NCI-H2196 (cell line): Measurements from ENCODE around the gene FLVCR1.
A peak's percentile ranks its signal among the peaks of the same experiment; 100 is the strongest.
"Not testable (repeated sequence)": the region's sequence is repeated elsewhere in the genome, so short reads cannot be mapped to it uniquely, and the experiment has no call there.

Experiments used
- DNase-seq: peaks from one replicate; lab custom pipeline; 2025; ENCODE audit not compliant: unreplicated experiment; lab: John Stamatoyannopoulos, UW

FLVCR1 gene

DNA sequence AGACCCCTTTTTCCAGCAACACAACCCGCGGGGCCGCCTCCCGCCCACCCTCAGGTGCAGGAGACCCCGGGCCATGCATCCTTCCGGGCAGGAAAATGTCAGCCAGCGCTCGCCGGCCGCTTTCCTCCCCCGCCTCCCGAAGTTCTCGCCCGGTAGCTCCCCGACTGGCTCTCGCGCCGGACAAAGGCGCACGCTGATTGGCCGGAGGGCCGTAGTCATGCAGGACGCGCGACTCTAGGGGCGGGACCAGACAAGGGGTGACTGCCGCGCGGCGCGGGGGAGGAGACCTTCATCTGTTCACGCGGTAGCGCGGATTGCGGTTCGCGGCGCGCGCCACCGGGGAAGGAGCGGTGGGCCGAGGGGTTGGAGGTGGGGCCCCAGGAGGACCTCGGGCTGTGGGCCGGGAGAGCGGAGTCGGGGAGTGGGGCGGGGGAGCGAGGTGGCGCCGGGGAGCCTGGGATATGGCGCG is at the start of gene FLVCR1:
FLVCR1 (plus strand) TSS at position 284 of the 469 bp plus-strand sequence; CDS start at position 462, 178 bp downstream.
- DNase-seq: peak; percentile 93

- DNase-seq: peak; percentile 7
These were observed 43.3 kb upstream of the FLVCR1 start for GRCh38 chr1:212814537-212815334.

DNA sequence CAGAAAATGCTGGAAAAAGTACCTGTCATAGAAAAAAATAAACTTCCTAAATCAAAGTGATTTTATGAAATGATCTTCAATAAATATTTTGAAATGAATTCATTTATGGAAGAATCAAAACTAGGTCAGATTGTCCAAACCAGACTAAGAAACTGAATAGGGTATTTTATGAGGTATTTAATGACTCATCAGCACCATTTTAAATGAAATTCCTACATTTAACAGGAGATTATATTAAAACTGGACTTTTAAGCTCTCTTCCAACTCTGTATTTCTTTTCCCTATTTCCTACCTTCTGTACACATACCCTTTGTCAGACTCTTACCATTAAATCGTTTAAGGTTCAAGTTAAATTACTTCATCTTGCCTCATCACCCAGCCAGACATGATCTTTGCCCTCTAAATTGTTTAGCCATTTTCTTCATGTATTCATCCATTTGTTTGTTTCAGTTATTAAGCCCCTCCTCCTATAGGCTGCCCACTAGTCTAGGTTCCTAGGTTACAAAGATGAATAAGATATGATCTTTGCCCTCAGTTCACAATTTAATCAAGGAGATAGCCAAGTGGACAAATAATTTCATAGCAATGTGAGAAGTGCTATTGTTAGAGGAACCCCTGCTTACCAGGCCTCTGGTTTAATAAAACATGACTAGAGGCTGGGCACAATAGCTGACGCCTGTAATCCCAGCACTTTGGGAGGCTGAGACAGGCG is 41.4 kb upstream of the FLVCR1 start:
- no peak for DNase-seq

DNA sequence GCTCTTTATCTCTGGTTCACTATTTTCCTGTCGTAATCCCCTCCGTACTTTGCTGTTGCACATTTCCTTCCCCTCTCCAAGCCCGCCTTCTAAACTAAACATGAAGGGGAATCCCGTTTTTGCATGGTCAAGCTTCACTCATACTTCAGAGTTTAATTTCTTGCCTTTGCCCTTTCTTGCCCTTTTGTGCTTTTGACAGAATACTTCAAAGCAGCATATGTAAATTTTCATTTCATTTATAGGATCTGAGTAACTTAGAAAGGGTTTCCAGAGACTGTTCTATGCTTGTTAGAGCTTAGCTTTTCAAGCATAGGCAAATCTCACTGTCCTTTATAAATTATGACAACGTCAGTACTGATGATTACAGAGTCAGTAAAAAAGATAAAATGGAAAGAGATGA is 38.3 kb upstream of the FLVCR1 start:
- no peak for DNase-seq

DNA sequence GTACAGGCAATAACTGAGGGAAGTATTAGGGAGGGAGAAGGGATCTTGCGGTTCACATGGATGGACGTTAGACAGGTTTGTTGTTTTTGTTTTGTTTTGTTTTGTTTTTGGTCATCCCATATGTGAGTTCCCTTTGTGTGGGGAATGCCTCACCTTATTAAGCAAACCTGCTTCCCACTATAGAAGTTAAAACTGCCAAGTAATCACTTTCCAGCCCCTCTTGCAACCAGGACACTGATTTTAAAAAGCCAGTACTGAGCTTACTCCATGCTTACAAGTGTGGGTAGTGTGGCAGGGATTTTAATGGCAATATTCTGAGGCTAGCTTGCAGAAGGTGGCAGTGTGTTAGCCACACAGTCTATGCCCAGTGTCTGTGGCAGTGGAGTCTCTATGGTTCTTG is 37.1 kb upstream of the FLVCR1 start:
- no peak for DNase-seq

DNA sequence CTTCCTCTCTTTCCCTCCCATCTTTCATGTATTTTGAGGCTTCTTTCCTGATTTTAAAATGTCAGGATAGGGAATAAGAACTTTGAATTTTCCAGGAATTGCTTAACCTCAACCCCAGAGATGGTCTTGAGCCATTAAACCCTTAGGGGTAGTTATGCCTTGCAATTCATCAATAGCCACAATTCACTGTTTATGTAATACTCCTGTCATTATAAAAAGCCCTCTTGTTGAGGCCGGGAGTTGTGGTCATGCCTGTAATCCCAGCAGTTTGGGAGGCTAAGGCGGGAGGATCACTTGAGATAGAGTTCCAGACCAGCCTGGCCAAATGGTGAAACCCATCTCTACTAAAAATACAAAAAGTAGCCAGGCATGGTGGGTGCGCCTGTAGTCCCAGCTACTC is 35.1 kb upstream of the FLVCR1 start:
- no peak for DNase-seq

GRCh38 chr1:212824201-212824600 is 33.9 kb upstream of the FLVCR1 start:
- DNase-seq: no peak

DNA sequence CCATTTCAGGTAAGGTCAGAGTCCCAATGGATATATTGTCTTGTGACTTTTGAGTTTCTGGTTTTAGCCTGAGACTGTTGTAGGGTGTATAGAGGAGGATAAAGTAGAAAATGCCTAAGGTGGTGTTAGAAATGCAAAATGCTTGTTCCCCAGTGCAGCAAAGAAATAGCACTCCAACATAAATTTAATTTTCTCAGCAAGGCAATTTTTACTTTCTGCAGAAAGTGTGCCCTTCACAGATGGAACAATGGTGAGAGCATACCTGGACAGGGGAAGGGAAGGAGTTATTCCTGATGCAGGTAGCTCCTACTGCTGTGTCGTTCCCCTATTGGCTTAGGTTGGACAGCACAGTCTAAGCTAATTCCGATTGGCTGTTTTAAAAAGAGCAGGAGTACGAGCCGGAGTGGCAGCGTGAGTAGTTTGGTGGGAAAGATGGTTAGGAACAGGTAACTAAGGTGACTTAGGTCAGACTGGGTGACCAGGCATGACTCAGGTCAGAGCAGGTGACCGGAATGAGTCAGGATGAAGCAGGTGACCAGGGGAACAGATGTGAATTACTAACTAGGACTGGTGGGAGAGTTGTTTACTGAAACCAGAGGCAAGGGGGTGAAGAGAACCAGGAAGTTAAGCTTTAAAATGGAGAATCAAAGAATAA is 32.1 kb upstream of the FLVCR1 start:
- no peak for DNase-seq

DNA sequence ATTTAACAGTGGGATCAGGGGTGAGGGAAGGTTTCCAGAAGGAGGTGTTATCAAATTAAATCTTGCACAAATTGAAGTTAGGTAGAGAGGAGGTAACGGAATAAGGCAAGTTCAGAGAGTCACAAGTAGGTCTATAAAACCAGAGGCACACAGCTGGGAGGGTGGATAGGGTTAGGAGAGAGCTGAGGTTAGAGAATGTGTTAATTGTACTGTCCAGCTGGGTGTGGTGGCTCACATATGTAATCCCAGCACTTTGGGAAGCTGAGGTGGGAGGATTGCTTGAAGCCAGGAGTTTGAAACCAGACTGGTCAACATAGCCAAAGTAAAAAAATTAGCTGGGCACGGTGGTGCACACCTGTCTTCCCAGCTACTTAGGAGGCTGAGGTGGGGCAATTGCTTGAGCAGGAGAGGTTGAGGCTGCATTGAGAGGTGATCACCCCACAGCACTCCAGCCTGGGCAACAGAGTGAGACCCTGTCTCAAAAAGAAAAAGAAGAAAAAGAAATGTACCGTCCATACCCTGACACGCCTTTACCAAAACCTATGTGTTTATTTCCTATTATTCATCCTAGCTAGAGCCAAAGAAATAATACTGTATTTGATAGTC is 30.8 kb upstream of the FLVCR1 start:
- DNase-seq: no peak

DNA sequence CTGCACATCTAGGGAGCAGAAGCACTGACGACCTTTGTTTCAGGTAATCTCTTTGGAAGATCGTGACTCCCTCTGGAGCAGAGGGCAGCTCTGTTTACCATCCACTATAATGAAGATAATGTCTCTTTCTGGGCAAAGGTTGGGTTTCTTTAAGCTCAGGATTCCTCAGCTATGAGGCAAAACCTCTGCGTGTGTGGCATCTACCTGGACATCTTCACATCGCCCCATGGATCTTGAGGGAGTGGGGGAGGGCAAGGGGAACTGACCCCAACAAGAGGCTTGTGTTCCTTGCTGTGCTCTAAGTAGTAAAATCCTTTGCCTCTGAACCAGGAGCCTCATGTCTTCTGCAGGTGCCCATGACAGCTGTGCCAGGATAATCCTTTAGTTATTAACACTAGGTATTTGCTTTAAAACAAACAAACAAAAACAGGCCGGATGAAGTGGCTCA is 30.2 kb upstream of the FLVCR1 start:
- no peak for DNase-seq

DNA sequence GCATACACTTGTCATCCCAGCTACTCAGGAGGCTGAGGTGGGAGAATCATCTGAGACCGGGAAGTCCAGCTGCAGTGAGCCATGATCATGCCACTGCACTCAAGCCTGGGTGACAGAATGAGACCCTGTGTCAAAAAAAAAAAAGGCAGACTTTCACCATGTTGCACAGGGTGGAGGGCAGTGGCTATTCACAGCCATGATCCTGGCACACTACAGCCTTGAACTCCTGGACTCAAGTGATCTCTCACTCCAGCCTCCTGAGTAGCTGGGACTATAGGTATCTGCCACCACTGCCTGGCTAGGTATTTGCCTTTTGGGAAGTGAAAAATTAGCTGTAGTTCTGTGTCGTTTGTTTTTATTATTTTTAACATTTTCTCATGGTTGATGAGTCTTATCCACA is 29.7 kb upstream of the FLVCR1 start:
- DNase-seq: no peak

DNA sequence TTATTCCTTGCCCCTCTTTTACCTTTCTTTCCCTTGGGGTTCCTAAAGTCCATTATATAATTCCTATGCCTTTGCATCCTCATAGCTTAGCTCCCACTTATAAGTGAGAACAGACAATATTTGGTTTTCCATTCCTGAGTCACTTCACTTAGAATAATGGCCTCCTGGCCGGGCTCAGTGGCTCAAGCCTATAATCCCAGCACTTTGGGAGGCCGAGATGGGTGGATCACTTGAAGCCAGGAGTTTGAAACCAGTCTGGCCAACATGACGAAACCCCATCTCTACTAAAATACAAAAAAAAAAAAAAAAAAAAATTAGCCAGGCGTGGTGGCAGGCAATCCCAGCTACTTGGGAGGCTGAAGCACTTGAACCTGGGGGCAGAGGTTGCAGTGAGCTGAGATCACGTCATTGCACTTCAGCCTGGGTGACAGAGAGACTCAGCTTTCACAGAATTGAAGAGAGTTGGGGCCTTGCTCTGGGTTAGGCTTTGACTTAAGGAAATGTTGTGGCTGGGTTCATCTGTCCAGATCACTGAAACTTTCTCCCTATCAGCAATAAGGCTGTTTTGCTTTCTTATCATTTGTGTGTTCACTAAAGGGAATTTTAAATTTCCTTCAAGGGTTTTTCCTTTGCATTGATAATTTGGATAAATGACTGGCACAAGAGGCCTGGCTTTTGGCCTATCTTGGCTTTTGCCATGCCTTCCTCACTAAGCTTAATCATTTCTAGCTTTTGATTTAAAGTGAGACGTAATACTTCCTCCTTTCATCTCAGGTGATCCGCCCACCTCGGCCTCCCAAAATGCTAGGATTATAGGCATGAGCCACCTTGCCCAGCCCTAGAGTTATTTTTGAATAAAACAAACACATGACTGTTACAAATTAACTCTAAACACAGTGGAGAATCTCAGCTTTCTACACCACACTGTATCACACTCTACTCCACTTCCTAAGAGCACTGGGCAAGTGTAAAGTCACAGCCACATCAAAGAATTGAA is 24.6 kb upstream of the FLVCR1 start:
- DNase-seq: not testable (repeated sequence)

DNA sequence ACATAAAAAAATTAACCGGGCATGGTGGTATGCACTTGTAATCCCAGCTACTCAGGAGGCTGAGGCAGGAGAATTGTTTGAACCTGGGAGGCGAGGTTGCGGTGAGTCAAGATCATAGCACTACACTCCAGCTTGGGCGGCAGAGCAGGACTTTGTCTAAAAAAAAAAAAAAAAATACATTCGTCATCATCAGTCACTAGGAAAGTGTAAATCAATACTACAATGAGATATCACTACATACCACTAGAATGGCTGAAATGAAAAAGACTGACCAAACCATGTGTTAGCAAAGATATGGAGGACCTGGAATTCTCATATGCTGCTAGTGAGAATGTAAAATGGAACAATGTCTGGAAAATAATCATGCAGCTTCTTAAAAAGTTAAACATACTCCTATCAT is 19.9 kb upstream of the FLVCR1 start:
- DNase-seq: no peak

GRCh38 chr1:212844521-212844920 is 13.6 kb upstream of the FLVCR1 start:
- not testable (repeated sequence) for DNase-seq

DNA sequence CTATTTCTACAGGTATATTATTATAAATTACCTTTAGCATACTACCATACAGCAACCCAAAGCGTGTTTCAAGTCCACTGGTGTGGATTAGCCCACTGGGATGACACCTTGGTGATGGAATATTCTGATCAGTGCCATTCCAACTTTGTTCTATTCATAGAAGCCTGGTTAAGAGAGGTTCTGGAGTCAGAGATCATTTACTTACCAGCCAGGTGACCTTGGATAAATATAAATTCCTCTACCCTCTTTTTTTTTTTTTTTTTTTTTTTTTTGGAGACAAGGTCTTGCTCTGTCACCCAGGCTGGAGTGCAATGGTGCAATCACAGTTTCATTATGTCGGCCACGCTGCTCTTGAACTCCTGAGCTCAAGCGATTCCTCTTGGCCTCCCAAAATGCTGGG is 10.5 kb upstream of the FLVCR1 start, which contains the start of gene SPATA45:
SPATA45 (minus strand) TSS at position 101 of the 400 bp plus-strand sequence. CDS start 11,500 bp downstream, outside the sequence.
- no peak for DNase-seq

DNA sequence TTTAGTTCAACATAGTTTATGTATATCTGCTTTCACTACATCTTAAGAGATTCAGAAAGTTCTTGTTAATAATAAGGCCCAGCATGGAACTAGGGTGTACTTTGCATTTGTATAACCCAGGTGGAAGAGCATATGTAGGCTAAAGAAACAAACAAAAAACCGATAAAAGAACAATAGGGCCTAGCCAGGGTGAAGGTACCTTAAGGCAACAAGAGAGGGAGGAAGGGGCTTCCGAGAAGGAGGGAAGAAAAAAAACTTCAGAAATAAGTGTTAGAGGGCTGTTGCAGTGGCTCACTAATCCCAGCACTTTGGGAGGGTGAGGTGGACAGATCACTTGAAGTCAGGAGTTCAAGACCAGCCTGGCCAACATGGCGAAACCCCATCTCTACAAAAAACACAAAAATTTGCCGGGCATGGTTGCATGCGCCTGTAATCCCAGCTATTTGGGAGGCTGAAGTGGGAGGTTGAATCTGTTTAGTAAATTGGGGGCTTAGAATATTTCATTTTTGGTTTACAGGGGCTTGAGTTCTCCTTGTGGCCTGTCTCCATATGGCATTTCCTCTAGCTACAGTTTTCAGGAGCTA is 5.9 kb upstream of the FLVCR1 start:
- DNase-seq: no peak

DNA sequence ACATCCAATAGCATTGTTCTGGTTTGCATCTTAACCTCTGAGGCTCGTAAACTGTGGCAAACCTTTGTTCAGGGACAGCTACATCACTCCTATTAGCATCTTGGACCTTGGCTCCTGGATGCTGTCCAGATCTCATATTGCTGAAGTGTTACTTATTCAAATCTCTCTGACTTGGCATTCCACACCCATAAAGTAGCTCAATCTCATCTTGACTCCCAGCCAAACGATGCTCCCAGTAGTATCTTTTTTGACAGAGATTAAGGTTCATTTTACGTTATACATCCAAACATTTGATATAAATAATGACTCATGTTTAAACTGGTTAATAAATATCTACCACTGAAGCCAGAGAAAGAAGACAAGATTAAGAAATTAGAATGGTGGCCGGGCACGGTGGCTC is 4.4 kb upstream of the FLVCR1 start:
- DNase-seq: no peak

- no peak for DNase-seq
These were observed 1.3 kb upstream of the FLVCR1 start for GRCh38 chr1:212856755-212857154.

DNA sequence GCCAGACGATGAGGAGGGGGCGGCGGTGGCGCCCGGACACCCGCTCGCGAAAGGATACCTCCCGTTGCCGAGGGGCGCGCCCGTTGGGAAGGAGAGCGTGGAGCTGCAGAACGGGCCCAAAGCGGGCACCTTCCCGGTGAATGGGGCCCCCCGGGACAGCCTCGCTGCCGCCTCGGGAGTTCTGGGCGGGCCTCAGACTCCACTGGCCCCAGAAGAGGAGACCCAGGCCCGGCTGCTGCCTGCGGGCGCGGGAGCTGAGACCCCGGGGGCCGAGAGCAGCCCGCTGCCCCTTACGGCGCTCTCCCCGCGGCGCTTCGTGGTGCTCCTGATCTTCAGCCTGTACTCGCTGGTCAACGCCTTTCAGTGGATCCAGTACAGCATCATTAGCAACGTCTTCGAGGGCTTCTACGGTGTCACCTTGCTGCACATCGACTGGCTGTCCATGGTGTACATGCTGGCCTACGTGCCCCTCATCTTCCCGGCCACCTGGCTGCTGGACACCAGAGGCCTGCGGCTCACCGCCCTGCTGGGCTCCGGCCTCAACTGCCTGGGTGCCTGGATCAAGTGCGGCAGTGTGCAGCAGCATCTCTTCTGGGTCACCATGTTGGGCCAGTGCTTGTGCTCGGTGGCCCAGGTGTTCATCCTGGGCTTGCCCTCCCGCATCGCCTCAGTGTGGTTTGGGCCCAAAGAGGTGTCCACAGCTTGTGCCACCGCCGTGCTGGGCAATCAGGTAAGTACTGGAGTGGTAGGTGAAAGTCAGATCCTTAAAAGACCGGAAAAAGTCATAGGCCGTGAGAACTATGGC is 588 bp downstream of the FLVCR1 start:
- peak; percentile 7 for DNase-seq
